Activated naive CD8-positive, alpha-beta T cell treated with anti-CD3 and anti-CD28 coated beads, Interleukin-2, amount 10 ng/mL, durations not matched to agents 7 days and 5 days (primary cell): ENCODE data around the gene CRIP3. TPM values are rescaled to one million over a fixed set of nuclear protein-coding genes. Genes with fewer than 3 reads are reported as not detected.

Experiments used
- ATAC-seq: fragments of 150-1000 bp; cut with Tn5 transposase; one replicate; pipeline ENCODE4 v1.10.0; 2021; ENCODE audit warnings: low read depth, moderate library complexity
- POLR2A ChIA-PET: fragments of 350-600 bp; sonication (Branson Sonifier 250); formaldehyde crosslinking; loops from one replicate; lab custom pipeline; 2021; ENCODE audit warnings: antibody characterized with exemption; lab: Charles Lee
- DNase-seq: peaks from one replicate; pipeline ENCODE4 v3.0.0; 2021
- H3K27ac Mint-ChIP-seq: one replicate; pipeline ENCODE4 v1.8.0; 2022; ENCODE audit warnings: mild to moderate bottlenecking, mixed read lengths
- H3K27me3 Mint-ChIP-seq: one replicate; pipeline ENCODE4 v1.8.0; 2022; ENCODE audit warnings: mild to moderate bottlenecking, moderate library complexity, mixed read lengths
- H3K36me3 Mint-ChIP-seq: one replicate; pipeline ENCODE4 v1.8.0; 2021; ENCODE audit warnings: mild to moderate bottlenecking, mixed read lengths
- H3K4me1 Mint-ChIP-seq: one replicate; pipeline ENCODE4 v1.8.0; 2021; ENCODE audit warnings: mixed read lengths
- H3K4me3 Mint-ChIP-seq: one replicate; pipeline ENCODE4 v1.8.0; 2022; ENCODE audit warnings: mild to moderate bottlenecking, moderate library complexity, mixed read lengths
- H3K9me3 Mint-ChIP-seq: one replicate; pipeline ENCODE4 v1.8.0; 2021; ENCODE audit warnings: mixed read lengths
- total RNA-seq, 2 experiments: library from RNA; stranded (reverse); gene quantifications; one replicate each; pipeline ENCODE4 v1.2.3, GENCODE V29; 2021

Gene CRIP3
- total RNA-seq, 2 experiments from 2014 or later: 0.47 to 0.62 TPM

DNA sequence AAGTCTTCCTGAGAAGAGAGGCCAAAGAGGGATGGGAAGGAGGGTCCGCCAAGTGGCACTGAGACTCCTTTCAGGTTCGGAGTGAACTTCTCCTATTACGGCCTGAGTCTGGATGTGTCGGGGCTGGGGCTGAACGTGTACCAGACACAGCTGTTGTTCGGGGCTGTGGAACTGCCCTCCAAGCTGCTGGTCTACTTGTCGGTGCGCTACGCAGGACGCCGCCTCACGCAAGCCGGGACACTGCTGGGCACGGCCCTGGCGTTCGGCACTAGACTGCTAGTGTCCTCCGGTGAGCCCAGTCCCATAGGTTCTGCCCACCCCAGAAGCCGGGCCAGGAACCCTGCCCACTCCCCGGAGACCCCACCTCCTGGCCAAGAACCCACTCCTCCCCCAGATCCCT is 6.5 kb downstream of the CRIP3 start:
- Mint-ChIP-seq H3K4me3 (no peak overlapping the region), H3K4me1 (peaks cover 2% of the 10 kb centered on the region), H3K27ac (no peak overlapping the region), H3K9me3 (no peaks in the 10 kb centered on the region), H3K27me3 (peaks cover 6% of the 10 kb centered on the region), H3K36me3 (no peaks in the 10 kb centered on the region)
- DNase-seq (no peak), ATAC-seq (no peak)
- POLR2A ChIA-PET: no interaction called here

DNA sequence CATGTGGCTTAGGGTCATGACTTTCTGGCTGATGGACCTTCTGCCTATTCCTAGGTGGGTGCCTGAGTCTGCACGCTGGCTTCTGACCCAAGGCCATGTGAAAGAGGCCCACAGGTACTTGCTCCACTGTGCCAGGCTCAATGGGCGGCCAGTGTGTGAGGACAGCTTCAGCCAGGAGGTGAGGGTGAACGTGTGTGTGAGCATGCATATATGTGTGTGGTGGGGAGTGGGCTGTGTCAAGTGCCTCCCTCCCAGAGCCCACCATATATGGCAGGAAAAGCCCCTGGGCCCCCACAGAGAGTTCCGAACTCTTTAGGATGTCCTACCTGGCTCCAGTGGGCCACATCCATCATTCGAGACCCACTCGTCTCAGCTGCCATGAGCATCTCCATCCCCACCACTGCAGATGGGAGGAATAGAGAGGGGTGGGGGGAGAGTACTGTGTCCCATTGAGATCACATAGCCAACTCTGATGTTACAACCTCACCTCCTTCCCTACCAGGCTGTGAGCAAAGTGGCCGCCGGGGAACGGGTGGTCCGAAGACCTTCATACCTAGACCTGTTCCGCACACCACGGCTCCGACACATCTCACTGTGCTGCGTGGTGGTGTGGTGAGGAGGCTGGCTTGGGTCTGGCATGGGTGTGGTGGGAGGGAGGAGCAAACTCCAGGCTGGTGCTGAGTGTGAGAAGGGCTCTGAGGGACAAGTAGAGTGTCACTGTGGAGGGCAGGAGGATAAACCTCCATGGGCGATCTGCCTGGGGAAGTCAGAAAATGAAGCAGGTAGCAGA is 7.3 kb downstream of the CRIP3 start:
- DNase-seq (no peak), ATAC-seq (no peak)
- Mint-ChIP-seq H3K27me3 (peaks cover 7% of the 10 kb centered on the region), H3K36me3 (no peaks in the 10 kb centered on the region), H3K4me1 (peaks cover 2% of the 10 kb centered on the region), H3K27ac (no peak overlapping the region), H3K9me3 (no peaks in the 10 kb centered on the region), H3K4me3 (no peak overlapping the region)
- POLR2A ChIA-PET: no interaction called here

- Mint-ChIP-seq H3K9me3 (no peaks in the 10 kb centered on the region), H3K4me1 (peaks cover 2% of the 10 kb centered on the region), H3K36me3 (no peaks in the 10 kb centered on the region), H3K27me3 (peaks cover 7% of the 10 kb centered on the region), H3K27ac (no peak overlapping the region), H3K4me3 (no peak overlapping the region)
- DNase-seq (no peak), ATAC-seq (no peak)
- POLR2A ChIA-PET: no interaction called here
Observed at GRCh38 chr6:43299338-43300293, 9.0 kb downstream of the CRIP3 start.

DNA sequence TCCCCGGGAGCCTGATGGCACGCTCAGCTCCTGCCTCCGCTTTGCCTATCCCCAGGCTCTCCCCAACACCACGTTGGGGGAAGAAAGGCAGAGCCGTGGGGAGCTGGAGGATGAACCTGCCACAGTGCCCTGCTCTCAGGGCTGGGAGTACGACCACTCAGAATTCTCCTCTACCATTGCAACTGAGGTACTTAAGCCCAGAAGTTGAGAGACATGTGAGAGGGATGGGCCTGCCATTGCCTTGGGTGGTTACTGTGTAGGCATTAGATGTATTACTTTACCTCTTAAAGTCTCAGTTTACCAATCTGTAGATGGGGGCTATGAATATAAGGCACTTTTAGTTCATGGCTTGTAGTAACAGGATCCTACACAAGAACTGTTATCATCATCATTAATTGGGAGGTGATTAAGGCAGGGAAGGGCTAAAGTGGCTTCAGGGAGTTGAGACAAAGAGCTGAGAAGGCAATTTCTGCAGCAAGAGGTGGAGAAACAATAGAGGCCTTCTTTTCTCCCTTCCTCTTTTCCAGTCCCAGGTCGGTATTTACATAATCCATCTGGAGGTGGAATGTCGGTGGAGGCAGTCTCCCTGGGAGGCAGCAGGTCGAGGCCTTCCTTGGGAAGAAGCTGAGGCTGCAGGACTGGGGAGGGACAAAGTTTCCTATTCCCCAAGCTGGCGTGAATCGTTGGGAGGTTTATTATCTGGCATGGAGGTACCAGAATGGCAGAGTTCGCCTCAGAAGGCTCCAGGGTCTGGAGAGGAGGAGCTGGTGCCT is 9.9 kb downstream of the CRIP3 start:
- POLR2A ChIA-PET: no interaction called here
- Mint-ChIP-seq H3K27me3 (peaks cover 7% of the 10 kb centered on the region), H3K9me3 (no peaks in the 10 kb centered on the region), H3K36me3 (no peaks in the 10 kb centered on the region), H3K4me1 (peaks cover 2% of the 10 kb centered on the region), H3K27ac (no peak overlapping the region), H3K4me3 (no peak overlapping the region)
- DNase-seq (no peak), ATAC-seq (no peak)

GRCh38 chr6:43297644-43298564 is 10.7 kb downstream of the CRIP3 start, which contains the start of gene SLC22A7:
TSS of gene SLC22A7 (plus strand) at chr6:43298260. CDS start at chr6:43298359, 99 bp downstream.
- no peak within 1 kb of the TSS for H3K4me3 Mint-ChIP-seq
- H3K27ac Mint-ChIP-seq: no peak within 1 kb of the TSS
- no peaks in the 10 kb centered on the region for H3K9me3 Mint-ChIP-seq
- H3K36me3 Mint-ChIP-seq: no peaks in the 10 kb centered on the region
- POLR2A ChIA-PET: no interaction called here
- DNase-seq (no peak), ATAC-seq (no peak)
- peaks cover 2% of the 10 kb centered on the region for H3K4me1 Mint-ChIP-seq
- peaks cover 7% of the 10 kb centered on the region for H3K27me3 Mint-ChIP-seq

GRCh38 chr6:43296780-43297497 is 11.7 kb downstream of the CRIP3 start:
- Mint-ChIP-seq H3K4me3 (no peak overlapping the region), H3K9me3 (no peaks in the 10 kb centered on the region), H3K36me3 (no peaks in the 10 kb centered on the region), H3K4me1 (peaks cover 2% of the 10 kb centered on the region), H3K27ac (no peak overlapping the region), H3K27me3 (peaks cover 10% of the 10 kb centered on the region)
- POLR2A ChIA-PET: no interaction called here
- ATAC-seq: no peak
- no peak for DNase-seq

DNA sequence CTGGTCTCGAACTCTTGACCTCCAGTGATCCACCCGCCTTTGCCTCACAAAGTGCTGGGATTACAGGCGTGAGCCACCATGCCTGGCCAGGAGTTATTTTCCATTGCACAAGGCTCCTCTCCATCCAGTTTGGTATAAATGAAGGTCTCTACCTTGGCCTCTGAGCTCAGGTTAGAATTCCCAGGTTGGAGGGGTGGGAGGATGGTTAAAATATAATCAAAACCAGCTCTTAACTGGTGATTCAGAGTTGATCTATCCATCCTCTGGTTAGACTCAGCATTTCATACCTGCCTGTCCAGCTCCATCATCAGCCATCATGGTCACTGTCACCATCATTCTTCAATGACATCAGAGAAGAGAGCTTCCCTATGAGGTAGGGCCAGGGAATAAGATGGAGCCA is 13.2 kb downstream of the CRIP3 start:
- Mint-ChIP-seq H3K36me3 (no peaks in the 10 kb centered on the region), H3K9me3 (no peaks in the 10 kb centered on the region), H3K27ac (no peak overlapping the region), H3K4me1 (peaks cover 2% of the 10 kb centered on the region), H3K4me3 (no peak overlapping the region), H3K27me3 (peaks cover 8% of the 10 kb centered on the region)
- no peak for ATAC-seq
- POLR2A ChIA-PET: no interaction called here
- no peak for DNase-seq

DNA sequence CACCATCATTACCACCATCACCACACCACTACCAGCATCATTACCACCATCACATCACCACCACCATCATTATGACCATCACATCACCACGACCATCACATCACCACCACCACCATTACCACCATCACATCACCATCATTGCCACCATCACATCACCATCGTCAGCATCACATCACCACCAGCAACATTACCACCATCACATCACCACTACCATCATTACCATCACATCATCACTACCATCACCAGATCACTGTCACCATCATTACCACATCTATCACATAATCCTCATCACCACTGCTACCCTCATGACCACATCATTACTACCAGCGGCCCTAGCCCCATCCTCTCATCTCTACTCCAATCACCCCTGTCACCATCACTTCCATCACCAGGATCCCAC is 14.1 kb downstream of the CRIP3 start:
- Mint-ChIP-seq H3K36me3 (no peaks in the 10 kb centered on the region), H3K9me3 (no peaks in the 10 kb centered on the region), H3K27ac (no peak overlapping the region), H3K27me3 (peaks cover 6% of the 10 kb centered on the region), H3K4me3 (no peak overlapping the region), H3K4me1 (no peaks in the 10 kb centered on the region)
- POLR2A ChIA-PET: no interaction called here
- DNase-seq (no peak), ATAC-seq (no peak)

GRCh38 chr6:43293698-43294097 is 14.9 kb downstream of the CRIP3 start:
- no peak overlapping the region for H3K27ac Mint-ChIP-seq
- no peaks in the 10 kb centered on the region for H3K36me3 Mint-ChIP-seq
- ATAC-seq (no peak), DNase-seq (no peak)
- H3K9me3 Mint-ChIP-seq: no peaks in the 10 kb centered on the region
- no peak overlapping the region for H3K4me3 Mint-ChIP-seq
- H3K27me3 Mint-ChIP-seq: peaks cover 10% of the 10 kb centered on the region
- POLR2A ChIA-PET: no interaction called here
- no peaks in the 10 kb centered on the region for H3K4me1 Mint-ChIP-seq

- H3K4me3 Mint-ChIP-seq: no peak overlapping the region
- no peak for ATAC-seq
- no peaks in the 10 kb centered on the region for H3K9me3 Mint-ChIP-seq
- POLR2A ChIA-PET: no interaction called here
- DNase-seq: no peak
- H3K36me3 Mint-ChIP-seq: no peaks in the 10 kb centered on the region
- H3K27me3 Mint-ChIP-seq: peaks cover 10% of the 10 kb centered on the region
- H3K27ac Mint-ChIP-seq: no peak overlapping the region
- H3K4me1 Mint-ChIP-seq: no peaks in the 10 kb centered on the region
Observed at GRCh38 chr6:43292763-43293318, 15.8 kb downstream of the CRIP3 start.

- POLR2A ChIA-PET: no interaction called here
- no peaks in the 10 kb centered on the region for H3K4me1 Mint-ChIP-seq
- DNase-seq (no peak), ATAC-seq (no peak)
- no peak overlapping the region for H3K27ac Mint-ChIP-seq
- H3K36me3 Mint-ChIP-seq: no peaks in the 10 kb centered on the region
- H3K9me3 Mint-ChIP-seq: no peaks in the 10 kb centered on the region
- no peak overlapping the region for H3K4me3 Mint-ChIP-seq
- peaks cover 10% of the 10 kb centered on the region for H3K27me3 Mint-ChIP-seq
Observed at GRCh38 chr6:43292341-43292740, 16.3 kb downstream of the CRIP3 start.

- Mint-ChIP-seq H3K27ac (no peak overlapping the region), H3K4me3 (no peak overlapping the region), H3K9me3 (no peaks in the 10 kb centered on the region), H3K27me3 (peaks cover 10% of the 10 kb centered on the region), H3K36me3 (no peaks in the 10 kb centered on the region), H3K4me1 (no peaks in the 10 kb centered on the region)
- POLR2A ChIA-PET: no interaction called here
- ATAC-seq (no peak), DNase-seq (no peak)
Observed at GRCh38 chr6:43291708-43292107, 16.9 kb downstream of the CRIP3 start.
